ENCODE data around the gene KCNMA1.
"Not testable (repeated sequence)": the region's sequence is repeated elsewhere in the genome, so short reads cannot be mapped to it uniquely, and the experiment has no call there.

KCNMA1 gene

GRCh38 chr10:77576444-77577032, 61.1 kb downstream of the KCNMA1 start:
- no peak for TF ChIP-seq CTCF (IDR thresholded peaks at IDR 0.05)
- no peak overlapping the region for H3K4me3 ChIP-seq (ENCODE audit: low read depth, low read length)
- H2AFZ ChIP-seq, result no peak overlapping the region
- no peak overlapping the region for H3K9ac ChIP-seq
- no peak overlapping the region for H3K4me2 ChIP-seq (ENCODE audit: low read length)
- H3K9me3 ChIP-seq (ENCODE audit: control insufficient read depth, low read length), result no peaks in the 10 kb centered on the region
- H3K27me3 ChIP-seq (ENCODE audit: control insufficient read depth, insufficient read depth, low read length), result no peaks in the 10 kb centered on the region
- no peak overlapping the region for H3K27ac ChIP-seq
- no peaks in the 10 kb centered on the region for H3K36me3 ChIP-seq (ENCODE audit: control insufficient read depth, insufficient read depth, low read length)
- no peaks in the 10 kb centered on the region for H3K79me2 ChIP-seq
- no peaks in the 10 kb centered on the region for H3K4me1 ChIP-seq

GRCh38 chr10:77576007-77576367, 61.6 kb downstream of the KCNMA1 start:
- Histone ChIP-seq H3K27me3 (ENCODE audit: control insufficient read depth, insufficient read depth, low read length) (no peaks in the 10 kb centered on the region), H3K27ac (no peak overlapping the region)
- no peak for TF ChIP-seq CTCF (IDR thresholded peaks at IDR 0.05)

GRCh38 chr10:77575271-77576006, 62.2 kb downstream of the KCNMA1 start:
- Histone ChIP-seq H3K4me1 (no peaks in the 10 kb centered on the region), H3K9ac (no peak overlapping the region), H3K36me3 (ENCODE audit: control insufficient read depth, insufficient read depth, low read length) (no peaks in the 10 kb centered on the region), H2AFZ (no peak overlapping the region), H3K79me2 (no peaks in the 10 kb centered on the region), H3K9me3 (ENCODE audit: control insufficient read depth, low read length) (no peaks in the 10 kb centered on the region), H3K4me2 (ENCODE audit: low read length) (no peak overlapping the region), H3K27me3 (ENCODE audit: control insufficient read depth, insufficient read depth, low read length) (no peaks in the 10 kb centered on the region), H3K27ac (no peak overlapping the region), H3K4me3 (ENCODE audit: low read depth, low read length) (no peak overlapping the region)
- TF ChIP-seq CTCF (IDR thresholded peaks at IDR 0.05), result no peak

More at GRCh38 chr10:77576007-77576367, 61.6 kb downstream of the KCNMA1 start:
- Histone ChIP-seq H3K9ac (no peak overlapping the region), H3K9me3 (ENCODE audit: control insufficient read depth, low read length) (no peaks in the 10 kb centered on the region), H3K4me3 (ENCODE audit: low read depth, low read length) (no peak overlapping the region), H3K79me2 (no peaks in the 10 kb centered on the region), H3K36me3 (ENCODE audit: control insufficient read depth, insufficient read depth, low read length) (no peaks in the 10 kb centered on the region), H3K4me1 (no peaks in the 10 kb centered on the region), H2AFZ (no peak overlapping the region), H3K4me2 (ENCODE audit: low read length) (no peak overlapping the region)

GRCh38 chr10:77574438-77574837, 63.2 kb downstream of the KCNMA1 start:
- H3K27ac ChIP-seq, result no peak overlapping the region
- TF ChIP-seq CTCF (IDR thresholded peaks at IDR 0.05), result no peak

GRCh38 chr10:77572520-77572919, 65.1 kb downstream of the KCNMA1 start:
- H2AFZ ChIP-seq; H3K79me2 ChIP-seq; H3K4me3 ChIP-seq (ENCODE audit: low read depth, low read length); H3K27ac ChIP-seq; H3K27me3 ChIP-seq (ENCODE audit: control insufficient read depth, insufficient read depth, low read length); H3K36me3 ChIP-seq (ENCODE audit: control insufficient read depth, insufficient read depth, low read length); H3K9me3 ChIP-seq (ENCODE audit: control insufficient read depth, low read length); H3K4me1 ChIP-seq; H3K9ac ChIP-seq; H3K4me2 ChIP-seq (ENCODE audit: low read length): not testable (repeated sequence)

More at GRCh38 chr10:77574438-77574837, 63.2 kb downstream of the KCNMA1 start:
- Histone ChIP-seq H3K9me3 (ENCODE audit: control insufficient read depth, low read length) (no peaks in the 10 kb centered on the region), H3K4me1 (no peaks in the 10 kb centered on the region), H2AFZ (no peak overlapping the region), H3K79me2 (no peaks in the 10 kb centered on the region), H3K4me2 (ENCODE audit: low read length) (no peak overlapping the region), H3K4me3 (ENCODE audit: low read depth, low read length) (no peak overlapping the region), H3K36me3 (ENCODE audit: control insufficient read depth, insufficient read depth, low read length) (no peaks in the 10 kb centered on the region), H3K27me3 (ENCODE audit: control insufficient read depth, insufficient read depth, low read length) (no peaks in the 10 kb centered on the region), H3K9ac (no peak overlapping the region)

Data from parathyroid adenoma (tissue), 2 donors.